GM19467 (cell line): Measurements from ENCODE around the gene RAE1.
"Not testable (repeated sequence)": the region's sequence is repeated elsewhere in the genome, so short reads cannot be mapped to it uniquely, and the experiment has no call there.

Experiments used
- ATAC-seq: cut with Tn5 transposase; IDR thresholded peaks from one replicate; pipeline ENCODE4 v1.9.1; 2021; ENCODE audit warnings: mild to moderate bottlenecking, moderate library complexity; ENCODE audit not compliant: unreplicated experiment

Gene RAE1

DNA sequence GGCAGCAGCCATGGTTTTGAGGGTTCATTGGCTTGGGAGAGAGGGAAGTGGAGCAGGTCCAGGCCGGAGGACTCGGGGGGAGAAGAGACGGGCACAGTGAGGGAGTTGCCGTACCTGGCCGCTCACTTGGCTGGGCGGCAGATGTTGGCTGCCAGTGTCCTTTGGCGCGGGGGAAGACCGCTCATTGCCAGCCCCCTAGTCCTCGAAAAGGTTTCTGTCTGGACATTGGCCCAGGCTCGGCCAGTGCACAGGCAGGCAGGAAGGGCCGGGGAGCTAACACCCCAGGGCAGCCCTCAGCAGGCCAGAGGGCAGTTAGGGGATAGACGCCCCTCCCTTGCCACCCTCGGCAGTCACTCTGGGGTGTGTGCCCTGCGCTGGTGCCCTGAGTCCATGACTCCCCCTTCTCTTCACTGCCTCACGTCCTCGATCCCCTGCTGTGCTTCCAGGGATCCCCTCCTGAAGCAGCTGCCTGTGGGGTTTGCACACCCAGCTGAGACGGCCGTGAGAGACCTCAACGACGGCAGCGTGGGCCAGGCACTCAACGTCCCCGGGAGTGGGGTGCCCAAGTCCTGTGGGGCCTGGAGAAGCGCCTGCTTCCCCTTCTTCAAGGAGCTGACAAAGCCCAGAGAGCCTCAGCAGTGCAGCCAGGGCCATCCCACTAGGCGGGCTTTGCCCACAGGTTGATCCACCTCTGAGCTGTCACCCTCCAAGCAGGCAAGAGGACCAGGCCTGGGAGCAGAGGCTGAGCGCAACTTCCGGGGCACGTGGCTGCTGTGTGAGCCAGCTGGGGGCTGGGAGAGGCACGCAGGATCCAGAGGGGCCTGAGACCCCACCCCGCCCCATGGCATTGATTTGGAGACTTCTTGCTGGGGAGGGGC is 60.6 kb downstream of the RAE1 start:
- ATAC-seq: no peak

DNA sequence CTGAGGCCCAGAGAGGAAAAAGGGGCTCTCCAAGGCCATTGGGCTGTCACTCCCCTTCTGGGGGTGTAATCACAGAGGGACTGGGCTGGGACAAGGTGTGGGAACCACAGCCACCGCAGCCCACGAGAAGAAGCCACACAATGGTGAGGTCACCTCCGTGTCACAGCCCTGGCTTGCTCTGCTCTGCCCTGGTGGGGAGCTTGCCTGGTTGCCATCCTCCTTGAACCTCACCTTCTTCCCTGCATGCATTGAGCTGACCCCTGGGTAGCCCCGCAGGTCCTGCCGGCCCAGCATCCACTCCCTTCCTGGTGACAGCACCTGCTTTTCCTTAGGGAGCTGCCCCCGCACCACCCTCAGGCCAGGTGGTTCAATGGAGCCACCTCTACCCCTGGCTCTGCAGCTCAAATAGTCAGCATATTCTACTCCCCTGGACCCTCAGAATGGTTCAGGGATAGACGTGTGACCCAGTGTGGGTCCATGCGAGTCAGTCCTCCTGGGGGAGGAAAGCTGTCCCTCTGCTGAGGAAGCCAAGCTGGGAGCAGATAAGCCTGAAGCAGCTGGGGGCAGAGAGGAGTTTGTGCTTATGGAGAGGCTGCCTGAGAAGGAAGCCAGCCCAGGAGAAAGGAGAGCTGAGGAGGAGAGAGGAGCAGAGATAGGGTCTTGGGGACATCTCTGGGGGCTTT is 61.4 kb downstream of the RAE1 start:
- no peak for ATAC-seq

DNA sequence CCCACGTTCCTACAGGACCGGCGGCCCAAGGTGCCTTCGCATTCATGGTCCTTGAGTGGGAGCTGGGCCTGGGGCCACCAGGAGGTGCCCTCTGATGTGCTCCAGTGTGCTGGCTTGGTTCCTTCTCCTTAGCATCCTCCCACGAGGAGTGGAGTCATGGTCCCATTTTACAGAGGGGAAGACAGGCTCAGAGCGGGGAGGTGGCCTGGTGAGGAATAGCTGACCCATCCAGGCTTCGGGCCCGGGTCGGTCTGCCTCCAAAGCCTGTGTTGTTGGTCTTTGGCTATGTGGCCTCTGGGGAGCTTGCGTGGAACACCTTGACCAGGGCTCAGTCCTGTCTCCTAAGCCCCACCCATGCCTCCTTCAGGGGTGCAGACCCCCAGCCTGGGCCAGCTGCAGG is 62.9 kb downstream of the RAE1 start:
- no peak for ATAC-seq

DNA sequence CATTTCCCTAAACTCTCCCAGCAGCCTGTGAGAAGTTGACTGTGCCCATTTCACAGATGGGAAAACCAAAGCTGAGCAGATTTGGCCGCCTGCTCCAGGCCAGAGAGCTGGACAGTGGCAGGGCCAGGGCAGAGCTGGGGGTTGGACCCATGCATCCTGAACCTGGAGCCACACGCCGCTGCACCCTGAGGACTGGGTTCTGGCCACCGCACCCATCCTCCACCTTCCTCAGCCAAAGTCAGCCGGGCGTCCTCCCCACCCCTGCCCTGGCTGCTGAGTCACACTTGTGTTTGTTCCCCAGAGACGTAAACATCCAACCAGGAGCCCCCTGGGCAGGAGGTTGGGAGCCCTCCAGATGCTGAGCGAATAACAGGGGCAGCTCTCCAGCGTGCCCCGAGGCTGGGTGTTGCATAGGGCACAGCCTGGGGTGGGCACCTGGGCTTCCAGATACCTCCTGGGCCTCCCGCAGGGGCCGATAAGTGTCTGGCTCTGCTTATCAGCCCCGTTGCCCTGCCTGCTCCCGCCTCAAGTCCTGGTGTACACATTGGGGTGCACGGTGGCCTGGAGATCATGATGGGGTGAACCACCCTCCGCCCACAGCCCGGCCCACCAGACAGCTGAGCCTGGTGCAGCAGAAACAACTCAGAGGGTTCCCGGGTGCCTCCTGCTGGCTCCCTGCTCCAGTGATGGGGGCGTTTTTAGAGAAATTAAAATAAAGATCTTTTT is 64.0 kb downstream of the RAE1 start:
- no peak for ATAC-seq

DNA sequence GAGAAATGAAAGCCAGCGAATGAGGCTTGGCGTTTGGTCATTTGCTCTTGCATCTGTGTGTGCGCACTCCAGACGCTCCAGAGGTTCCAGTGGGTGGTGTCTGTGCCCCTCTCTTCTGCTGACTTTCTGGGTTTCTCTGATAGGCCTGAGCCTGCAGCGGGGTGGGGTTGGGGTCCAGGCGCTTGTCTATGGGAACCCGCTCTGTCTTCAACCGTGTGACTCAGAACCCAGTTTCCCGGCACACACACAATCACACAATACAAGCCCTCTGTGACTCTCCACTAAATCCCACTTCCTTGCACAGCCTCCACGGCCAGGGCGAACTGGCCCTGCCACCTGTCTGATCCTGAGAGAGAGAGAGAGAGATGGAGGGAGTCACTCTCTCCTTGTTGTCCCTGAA is 64.7 kb downstream of the RAE1 start:
- no peak for ATAC-seq

DNA sequence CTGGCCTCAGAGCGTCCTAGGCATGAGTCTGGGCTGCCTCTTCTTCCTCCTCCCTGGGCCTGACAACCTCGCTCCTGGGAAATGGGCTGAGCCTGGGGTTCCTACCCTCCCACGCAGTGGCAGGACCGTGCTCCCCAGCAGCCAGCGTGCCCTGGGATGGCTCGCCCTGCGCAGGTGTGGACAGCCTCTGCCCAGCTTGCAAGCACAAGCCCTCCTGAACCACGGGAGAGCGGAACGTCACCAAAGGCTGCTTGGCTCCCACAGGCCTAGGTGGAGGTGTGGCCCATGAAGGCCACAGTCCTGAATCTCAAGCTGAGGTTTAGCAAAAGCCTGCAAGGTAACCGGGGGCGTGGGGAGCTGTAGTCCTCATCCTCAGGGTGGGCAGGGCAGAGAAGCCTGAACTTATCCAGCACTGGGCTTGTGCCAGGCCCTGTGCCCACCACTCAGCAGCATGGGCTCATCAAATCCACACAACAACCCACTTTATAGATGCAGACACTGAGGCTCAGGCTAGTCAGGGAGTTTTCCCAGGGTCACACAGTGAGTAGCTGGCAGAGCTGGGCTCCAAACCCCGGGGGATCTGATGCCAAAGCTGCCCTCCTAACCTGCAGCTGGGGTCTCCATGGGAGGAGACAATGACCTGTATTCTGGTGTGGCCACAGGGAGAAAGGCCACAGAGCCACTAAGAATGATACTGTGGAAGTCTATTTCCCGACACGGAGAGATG is 65.4 kb downstream of the RAE1 start:
- ATAC-seq: no peak

DNA sequence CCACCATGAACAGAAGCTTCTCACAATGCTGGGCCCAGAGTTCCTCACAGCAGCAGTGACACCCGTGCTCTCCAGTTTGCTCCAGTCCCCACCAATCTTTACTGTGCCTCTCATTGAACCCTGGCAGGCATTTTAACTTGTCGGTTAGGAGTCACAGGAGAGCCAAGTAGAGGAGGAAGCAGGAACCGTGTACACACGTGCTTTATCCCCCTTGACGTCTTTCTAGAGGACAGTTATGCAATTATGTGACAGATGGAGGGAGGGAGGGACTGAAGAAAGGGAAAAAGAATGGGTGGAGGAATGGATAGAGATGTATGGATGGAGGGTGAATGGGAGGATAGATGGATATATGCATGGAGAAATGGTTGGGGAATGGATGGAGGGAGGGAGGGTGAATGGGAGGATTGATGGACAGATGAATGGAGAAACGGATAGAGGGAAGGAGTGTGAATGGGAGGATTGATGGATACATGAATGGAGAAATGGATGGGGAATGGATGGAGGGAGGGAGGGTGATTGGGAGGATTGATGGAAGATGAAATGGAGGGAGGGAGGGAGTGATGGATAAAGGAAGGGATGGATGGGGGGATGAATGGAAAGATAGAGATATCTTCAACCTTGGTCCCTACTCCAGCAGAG is 66.1 kb downstream of the RAE1 start:
- ATAC-seq: no peak

DNA sequence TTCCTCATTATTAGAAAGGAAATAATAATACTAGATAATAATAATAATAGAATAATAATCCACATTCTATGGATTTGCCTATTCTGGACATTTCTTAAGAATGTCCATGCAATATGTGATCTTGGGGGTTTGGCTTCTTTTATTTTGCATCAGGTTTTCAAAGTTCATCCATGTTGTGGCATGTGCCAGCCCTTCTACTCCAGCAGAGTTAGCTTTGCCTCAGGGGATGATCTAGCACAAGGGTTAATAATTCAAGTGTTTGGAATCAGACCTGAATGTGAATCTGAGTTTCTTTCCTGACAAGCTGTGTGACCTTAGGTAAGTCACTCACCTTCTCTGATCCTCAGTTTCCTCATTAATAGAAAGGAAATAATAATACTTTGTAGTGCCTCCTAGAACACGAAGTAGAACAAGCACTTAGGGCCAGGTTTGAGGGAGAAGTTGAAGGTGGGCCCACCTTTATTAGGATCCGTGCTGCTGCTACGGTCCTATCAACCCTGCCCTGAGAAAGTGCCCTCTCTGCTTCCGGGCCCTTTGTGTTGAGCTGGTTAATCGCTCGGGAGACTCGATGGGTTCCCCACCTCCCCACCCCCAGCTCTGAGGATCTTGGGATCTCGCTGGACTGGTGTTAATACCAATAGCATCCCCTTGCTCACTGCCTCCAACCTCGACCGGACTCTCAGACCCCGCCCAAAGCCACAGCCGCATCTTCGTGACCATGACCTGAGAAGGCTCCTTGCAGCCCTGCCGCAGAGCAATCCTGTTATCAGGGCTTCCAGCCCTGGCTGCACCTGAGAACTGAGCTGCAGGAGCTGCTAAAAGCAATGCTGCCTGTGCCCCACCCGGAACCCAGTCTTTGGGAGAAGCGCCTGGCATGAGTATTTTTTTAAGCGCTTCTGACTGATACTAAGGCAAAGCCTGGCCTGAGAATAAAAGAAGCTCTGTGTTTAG is 67.0 kb downstream of the RAE1 start:
- ATAC-seq: no peak

DNA sequence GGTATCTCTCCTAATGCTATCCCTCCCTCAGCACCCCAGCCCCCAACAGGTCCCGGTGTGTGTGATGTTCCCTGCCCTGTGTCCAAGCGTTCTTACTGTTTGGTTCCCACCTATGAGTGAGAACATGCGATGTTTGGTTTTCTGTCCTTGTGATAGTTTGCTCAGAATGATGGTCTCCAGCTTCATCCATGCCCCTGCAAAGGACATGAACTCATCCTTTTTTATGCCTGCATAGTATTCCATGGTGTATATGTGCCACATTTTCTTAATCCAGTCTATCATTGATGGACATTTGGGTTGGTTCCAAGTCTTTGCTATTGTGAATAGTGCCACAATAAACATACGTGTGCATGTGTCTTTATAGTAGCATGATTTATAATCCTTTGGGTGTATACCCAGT is 68.4 kb downstream of the RAE1 start:
- not testable (repeated sequence) for ATAC-seq

DNA sequence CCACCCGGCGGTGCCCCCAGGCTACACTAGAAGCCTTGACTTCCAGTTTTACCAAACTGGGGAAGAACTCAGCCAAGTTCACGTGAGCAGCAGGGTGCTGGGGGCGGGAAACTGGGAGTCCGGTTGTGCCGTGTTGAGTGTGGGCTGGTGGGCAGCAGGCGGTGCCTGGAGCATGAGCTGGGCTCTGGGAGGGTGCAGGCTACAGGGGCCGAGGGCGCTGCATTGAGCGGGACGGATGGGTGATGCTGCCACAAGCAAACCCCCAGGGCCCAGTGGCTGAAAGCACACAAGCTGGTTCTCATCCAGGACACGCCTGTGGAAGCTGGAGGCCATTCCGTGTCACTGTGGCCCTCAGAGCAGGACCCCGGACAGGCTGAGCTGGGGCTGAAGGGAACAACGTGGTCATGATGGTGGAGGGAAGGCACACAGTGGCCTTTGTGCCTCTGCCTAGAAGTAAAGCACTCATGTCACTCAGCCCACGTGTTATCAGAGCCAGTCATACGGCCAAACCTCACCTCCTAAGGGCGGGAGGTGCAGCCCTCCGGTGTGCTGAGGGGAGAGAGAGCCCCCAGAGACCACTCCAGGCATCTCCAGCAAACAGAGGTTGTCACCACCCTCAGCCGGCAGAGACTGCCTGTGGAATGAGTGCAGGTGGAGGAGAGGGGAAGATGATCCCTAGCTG is 69.7 kb downstream of the RAE1 start:
- ATAC-seq: no peak

DNA sequence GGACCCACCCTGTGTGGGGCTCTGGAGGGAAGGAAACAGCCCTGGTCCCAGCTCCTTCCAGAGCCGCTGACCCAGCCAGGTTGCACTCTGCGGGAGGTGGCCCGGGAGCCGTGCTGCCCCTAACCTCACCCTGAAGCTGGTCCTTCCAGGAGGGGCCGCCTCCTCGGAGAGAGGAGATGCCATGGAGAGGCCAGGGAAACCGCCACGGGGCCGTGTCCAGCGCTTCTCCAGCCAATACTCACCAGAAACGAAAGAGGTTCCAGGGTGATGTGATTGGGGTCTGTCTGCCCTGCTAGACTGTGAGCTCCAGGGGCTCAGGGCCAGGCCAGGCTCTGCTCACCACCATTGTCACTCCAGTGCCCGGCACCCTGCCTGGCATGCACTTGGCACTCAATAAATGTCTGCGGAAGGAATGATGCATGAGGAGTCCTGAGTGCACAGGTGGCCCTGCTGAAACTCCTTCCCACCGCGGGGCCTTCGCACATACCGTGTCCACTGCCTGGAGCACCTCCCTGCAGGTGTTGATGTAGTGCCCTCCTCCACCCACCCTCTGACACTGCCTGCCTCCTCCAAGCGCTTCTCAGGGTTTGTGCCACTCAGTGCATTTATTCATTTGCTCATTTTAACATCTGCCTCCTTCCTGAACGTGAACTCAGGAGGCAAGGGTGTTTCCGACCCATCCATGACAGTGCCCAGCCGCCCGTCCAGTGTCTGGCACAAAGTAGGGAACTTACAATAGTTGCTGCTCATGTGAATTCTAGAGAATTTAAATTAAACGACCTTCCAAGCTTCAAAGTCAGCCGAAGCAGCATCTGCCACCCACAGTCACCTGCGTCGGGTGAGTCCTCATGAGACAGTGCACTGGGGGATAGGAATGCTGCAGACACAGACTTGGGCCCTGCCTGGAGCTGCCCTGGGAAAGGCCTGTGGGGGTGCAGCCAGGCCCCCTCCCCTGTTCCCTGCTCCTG is 70.5 kb downstream of the RAE1 start:
- ATAC-seq: no peak

DNA sequence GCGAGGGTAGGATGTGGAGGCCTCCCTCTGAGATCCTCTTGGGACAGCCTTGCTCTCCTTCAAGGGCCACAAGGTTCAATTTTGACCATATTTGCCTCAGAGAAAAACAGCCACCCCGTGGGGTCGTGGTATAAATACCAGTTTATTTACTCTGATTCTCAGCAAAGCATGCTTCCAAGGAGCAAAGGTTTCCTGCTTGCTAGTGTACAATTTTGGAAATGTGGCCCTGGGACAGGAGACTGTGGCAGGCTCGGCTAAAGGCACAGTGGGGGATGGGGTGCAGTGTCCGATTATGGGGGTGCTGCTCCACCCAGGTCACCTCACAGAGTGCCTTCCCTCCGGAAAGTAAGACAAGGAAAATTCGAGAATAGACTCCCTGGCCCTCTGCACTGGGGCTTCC is 71.2 kb downstream of the RAE1 start:
- no peak for ATAC-seq

DNA sequence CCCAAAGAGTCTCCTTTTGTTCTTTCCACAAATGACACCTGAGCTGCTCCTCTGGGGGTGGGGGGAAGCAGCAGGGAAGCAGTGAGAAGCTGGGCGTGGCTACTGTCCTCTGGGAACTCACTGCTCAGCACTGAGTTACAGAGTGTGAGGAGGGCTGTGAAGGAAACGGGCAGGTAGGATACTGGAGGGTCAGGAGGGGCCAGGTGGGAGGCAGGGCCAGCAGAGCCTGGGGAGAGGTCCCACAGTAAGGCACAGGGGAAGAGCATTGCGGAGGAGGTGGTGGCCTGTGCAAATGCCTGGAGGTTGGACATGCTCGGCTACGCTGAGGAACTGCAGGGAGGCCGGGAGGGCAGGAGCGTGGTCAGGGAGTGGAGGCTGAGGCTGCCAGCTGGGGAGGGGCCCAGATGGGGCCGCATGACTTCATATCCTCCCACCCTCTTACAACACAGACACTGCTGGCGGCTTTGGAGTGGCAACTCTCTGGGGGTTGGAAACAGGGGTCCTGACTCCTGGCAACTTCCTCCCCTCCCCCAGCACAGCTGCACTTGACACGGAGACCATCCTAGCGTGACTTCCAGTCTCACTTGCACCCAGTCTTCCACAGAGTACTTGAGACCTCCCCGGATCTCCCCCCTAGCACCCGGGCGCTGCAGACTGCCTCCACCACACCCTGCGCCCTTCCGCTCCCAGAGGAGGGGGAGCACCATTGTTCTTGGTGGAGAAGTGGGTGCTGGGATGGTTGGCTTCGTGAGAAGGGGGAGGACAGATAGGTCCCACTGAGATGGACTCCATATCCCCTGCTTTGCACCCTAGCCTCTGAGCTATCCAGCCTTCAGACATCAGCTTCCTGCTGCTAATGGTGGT is 74.3 kb downstream of the RAE1 start:
- ATAC-seq: no peak

DNA sequence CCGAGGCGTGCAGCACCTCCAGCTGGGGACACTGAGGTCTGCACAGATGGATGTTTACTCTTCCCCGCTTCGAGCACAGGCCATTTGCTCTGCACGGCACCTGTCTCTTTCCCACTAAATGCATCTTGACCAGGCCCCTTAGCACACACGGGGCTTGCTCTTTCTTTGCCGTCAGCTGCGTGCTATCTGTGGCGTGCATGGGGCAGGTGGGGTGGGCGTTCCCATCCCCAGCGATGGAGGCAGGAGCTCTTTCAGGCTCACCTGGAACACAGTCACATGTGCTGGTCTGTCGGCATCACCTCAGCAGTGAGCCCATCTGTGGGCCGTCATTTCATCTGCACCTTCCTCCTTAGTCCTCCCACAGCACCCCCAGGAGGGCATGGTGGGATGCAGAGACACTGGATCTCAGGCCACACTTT is 75.2 kb downstream of the RAE1 start:
- ATAC-seq: no peak

DNA sequence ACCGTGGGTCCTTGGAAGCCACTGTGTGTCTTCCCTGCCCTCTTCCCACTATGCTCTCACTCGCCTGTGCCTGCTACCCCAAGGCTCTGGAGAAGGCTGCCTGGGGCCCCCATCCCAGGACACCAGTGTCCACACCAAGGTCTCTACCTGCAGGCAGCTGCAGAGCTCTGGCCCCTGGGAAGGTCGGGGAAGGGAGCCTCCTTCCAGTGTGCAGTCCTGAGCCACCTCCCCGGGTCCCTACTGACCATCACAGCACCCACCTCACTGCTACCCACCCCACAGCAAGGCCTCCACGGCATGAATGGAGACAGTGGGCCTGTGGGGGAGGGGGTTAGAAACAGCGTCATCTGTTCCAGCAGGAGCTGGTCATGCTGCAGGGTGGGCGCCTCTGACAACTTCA is 75.8 kb downstream of the RAE1 start:
- no peak for ATAC-seq

DNA sequence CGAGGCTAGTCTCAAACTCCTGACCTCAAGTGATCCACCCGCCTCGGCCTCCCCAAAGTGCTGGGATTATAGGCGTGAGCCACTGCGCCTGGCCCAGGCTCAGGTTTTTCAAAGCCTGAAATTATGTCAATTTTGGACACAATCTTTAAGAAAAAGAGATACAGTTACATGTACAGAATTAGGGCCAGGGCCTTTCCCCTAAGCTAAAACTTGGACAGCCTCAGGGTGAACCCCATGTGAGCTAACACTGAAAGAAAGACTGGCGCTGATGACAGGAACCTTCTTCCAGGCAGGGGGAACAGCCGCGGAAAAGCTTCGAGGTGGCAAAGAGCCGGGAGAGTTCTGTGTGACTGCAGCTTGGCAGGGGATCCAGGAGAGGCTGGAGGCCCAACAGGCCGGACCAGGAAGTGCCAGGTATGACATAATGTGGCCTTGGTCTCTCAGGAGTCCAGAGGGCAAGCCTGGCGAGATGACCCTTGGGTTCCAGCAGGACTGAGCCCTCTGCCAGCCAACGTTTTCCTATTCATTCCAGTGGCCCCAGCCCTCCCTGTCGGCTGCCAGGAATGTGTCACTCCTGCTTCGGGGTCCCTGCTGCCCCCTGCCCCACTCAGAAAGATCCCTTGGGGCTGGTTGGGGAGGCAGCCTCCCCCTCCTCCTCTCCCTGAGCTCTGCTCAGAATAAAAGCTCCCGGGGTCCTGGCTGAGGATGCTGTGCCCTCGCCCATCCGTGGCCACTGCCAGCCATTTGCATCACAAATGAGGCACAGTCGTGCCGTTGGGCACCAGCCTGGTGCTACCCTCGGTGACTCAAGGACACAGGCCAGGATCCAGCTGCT is 77.5 kb downstream of the RAE1 start:
- no peak for ATAC-seq
